Fibroblast of pulmonary artery (primary cell): ENCODE results near the gene CTNNA2.

Experiments used
- DNase-seq: peaks from one replicate; pipeline ENCODE4 v3.0.0-alpha.2; 2010; ENCODE audit warnings: low read depth
- H3K4me3 ChIP-seq: replicated peaks from 2 replicates; pipeline ENCODE4 v1.5.1; 2011; ENCODE audit warnings: low read depth, mild to moderate bottlenecking, control low read depth, low read length, moderate library complexity
- TF ChIP-seq, protein P1 (sequence below): IDR thresholded peaks from 2 replicates; pipeline ENCODE4 v1.5.1; 2011; ENCODE audit warnings: mild to moderate bottlenecking, control low read depth, low read length, inconsistent platforms; ENCODE audit errors: missing control alignments

CTNNA2 gene

GRCh38 chr2:80545420-80546210 lies 1032.8 kb downstream of the CTNNA2 start:
- DNase-seq, result no peak
- TF ChIP-seq, protein P1, sequence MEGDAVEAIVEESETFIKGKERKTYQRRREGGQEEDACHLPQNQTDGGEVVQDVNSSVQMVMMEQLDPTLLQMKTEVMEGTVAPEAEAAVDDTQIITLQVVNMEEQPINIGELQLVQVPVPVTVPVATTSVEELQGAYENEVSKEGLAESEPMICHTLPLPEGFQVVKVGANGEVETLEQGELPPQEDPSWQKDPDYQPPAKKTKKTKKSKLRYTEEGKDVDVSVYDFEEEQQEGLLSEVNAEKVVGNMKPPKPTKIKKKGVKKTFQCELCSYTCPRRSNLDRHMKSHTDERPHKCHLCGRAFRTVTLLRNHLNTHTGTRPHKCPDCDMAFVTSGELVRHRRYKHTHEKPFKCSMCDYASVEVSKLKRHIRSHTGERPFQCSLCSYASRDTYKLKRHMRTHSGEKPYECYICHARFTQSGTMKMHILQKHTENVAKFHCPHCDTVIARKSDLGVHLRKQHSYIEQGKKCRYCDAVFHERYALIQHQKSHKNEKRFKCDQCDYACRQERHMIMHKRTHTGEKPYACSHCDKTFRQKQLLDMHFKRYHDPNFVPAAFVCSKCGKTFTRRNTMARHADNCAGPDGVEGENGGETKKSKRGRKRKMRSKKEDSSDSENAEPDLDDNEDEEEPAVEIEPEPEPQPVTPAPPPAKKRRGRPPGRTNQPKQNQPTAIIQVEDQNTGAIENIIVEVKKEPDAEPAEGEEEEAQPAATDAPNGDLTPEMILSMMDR, result no peak
- no peak overlapping the region for H3K4me3 ChIP-seq

DNA sequence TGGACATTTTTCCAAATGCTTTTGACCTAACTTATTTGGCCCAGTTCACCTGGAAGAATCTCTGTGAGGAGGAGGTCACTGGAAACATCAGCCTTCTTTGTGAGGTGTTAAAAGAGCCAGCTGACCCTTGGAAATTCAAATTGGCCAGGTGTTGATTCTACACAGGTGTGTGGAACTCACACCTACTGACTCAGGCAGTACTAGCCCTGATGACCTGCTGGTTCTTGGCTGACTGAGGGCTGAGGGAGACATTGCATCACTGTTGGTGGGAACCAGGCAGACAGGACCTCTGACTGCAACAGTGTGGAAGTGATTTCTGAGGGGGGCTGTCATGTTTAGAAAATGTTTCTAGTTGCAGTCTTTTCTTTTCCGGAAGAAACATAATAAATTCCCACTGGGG lies 1033.9 kb downstream of the CTNNA2 start:
- H3K4me3 ChIP-seq, result no peak overlapping the region
- TF ChIP-seq, protein P1, result no peak
- DNase-seq, result no peak

DNA sequence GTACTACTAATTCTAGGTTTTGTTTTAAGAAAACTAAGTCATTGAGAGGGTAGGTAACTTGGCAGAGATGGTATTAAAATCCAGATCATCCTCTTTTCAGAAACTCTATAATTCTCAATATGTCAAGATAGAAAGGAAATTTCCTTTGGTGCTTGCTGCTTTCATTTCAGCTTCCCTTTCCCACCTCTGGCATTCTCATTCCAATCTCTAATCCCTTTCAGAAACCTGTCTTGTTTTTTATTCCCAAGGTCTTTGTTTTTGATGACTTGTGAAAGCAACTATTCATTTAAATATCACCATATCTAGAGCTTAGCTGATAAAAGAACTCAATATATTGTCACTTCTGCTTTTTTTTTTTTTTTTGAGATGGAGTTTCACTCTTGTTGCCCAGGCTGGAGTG lies 1034.5 kb downstream of the CTNNA2 start:
- DNase-seq, result no peak
- TF ChIP-seq, protein P1, result no peak
- no peak overlapping the region for H3K4me3 ChIP-seq

DNA sequence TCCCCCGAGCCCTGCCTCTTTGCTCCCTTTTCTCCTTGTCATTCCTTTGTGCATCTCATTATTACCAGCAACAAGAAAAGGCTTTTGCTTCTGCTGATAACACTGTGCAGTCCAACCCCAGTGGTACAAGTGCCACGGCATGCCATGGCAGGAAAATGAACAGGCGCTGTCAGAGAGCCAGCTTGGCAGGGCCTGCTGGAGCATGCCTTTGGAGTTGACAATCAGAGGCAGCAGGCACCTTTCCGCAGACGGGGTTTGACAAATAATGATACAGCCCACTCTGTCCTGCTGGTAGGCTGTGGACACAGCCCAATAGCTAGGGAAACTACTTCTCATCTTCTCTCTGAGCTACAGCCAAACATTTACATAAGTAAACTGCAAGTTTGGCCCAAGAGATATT lies 1035.6 kb downstream of the CTNNA2 start:
- TF ChIP-seq, protein P1, result no peak
- no peak overlapping the region for H3K4me3 ChIP-seq
- no peak for DNase-seq

DNA sequence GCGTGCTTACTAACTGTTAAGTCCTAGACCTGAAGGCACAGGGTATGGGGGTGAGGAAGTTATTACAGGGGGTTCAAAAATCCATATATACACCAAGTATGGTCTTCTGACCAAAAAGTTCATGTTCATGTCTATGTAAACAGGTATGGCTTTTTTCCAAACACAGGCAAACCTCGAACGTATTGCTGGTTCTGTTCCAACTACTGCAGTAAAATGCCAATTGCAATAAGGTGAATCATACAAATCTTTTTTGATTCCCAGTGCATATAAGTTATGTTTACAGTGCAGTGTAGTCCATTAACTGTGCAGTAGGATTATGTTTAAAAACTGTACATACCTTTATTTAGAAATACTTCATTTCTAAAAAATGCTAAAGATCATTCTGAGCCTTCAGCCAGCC lies 1037.0 kb downstream of the CTNNA2 start:
- DNase-seq, result no peak
- TF ChIP-seq, protein P1, result no peak
- H3K4me3 ChIP-seq, result no peak overlapping the region

DNA sequence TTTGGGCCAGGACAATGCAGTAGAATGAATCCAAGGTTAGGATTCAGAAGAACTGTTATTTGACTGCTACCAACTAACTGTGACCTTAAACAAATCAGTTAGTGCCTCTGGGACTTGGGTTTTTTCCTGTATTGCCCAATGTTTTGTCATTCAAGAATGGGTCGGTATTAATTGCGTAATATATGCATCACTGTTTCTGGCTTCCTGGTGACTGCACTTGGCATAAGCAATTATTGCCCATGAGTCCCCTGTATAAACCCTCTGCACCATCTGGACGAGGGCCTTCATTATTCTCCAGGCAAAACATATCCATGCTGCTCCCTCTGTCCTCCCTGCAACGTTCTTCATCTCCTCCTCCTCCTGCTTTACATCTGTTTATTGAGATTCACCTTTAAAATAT lies 1047.5 kb downstream of the CTNNA2 start:
- TF ChIP-seq, protein P1, result no peak
- no peak overlapping the region for H3K4me3 ChIP-seq
- no peak for DNase-seq

DNA sequence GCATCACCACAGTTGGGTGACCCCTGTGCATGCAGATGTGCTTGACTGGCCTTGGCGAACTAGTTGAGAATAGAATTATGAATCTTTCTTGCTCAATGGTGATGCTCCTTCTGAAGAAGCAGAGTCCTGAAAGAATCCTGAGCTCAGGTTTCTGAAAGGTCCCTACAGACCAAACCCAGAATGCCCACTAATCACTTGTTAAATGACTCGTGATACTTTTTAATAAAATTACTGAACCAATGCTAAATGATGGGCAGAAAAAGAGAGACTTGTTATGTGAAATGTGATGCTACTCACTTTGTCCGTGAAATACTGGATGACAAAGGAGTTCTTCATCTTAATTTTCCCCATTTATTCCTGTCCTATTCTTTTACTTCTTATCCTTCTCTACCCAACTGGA lies 1055.2 kb downstream of the CTNNA2 start:
- no peak overlapping the region for H3K4me3 ChIP-seq
- DNase-seq, result no peak
- TF ChIP-seq, protein P1, result no peak
